GM19463 (cell line): Measurements from ENCODE around the gene KRTAP5-4.
"Not testable (repeated sequence)": the region's sequence is repeated elsewhere in the genome, so short reads cannot be mapped to it uniquely, and the experiment has no call there.

Experiments used
- ATAC-seq: cut with Tn5 transposase; IDR thresholded peaks from one replicate; pipeline ENCODE4 v1.9.1; 2021; ENCODE audit warnings: mild to moderate bottlenecking, moderate library complexity; ENCODE audit not compliant: unreplicated experiment

The KRTAP5-4 gene, protein sequence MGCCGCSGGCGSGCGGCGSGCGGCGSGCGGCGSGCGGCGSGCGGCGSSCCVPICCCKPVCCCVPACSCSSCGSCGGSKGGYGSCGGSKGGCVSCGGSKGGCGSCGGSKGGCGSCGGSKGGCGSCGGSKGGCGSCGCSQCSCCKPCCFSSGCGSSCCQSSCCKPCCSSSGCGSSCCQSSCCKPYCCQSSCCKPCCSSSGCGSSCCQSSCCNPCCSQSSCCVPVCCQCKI

DNA sequence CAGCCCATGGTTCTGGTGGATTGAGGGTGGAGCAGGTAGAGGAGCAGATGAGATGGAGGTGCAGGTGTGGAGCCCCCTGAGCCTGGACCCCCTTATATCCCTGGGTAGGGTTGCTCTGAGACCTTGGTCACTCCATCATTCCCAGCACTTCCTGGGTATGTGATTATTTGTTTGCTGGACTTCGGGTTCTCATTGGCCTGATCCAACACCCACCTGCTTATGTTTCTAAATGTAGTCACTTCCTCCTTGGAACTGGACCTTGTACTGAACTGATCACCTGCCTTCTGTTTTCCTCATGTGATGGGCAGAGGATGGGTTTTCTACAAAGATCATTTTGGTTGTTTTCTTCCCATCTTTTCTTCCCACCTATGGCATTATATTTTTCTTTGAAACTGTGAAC, at the start of gene KRTAP5-4:
TSS of gene KRTAP5-4 (minus strand) at position 53 of the 400 bp plus-strand sequence. CDS start at position 8, 45 bp downstream.
- no peak for ATAC-seq

DNA sequence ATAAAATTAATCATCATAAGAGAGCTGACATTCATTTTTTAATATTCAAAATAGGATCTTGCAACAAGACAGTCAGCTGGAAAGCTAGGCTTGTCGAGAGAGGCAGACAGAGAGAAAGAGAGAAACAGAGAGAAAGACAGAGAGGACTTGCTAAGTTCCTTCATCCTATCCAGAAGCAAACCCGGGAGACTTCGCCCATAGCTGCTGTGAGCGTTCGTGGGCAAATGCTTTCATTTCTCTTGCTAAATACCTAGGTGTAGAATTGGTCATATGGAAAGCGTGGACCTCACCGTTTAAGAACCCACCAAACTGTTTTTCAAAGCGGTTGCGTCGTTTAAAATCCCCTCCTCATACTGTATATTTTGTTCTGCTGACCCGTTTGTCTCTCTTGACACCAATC, 49.7 kb upstream of the KRTAP5-4 start:
- no peak for ATAC-seq

DNA sequence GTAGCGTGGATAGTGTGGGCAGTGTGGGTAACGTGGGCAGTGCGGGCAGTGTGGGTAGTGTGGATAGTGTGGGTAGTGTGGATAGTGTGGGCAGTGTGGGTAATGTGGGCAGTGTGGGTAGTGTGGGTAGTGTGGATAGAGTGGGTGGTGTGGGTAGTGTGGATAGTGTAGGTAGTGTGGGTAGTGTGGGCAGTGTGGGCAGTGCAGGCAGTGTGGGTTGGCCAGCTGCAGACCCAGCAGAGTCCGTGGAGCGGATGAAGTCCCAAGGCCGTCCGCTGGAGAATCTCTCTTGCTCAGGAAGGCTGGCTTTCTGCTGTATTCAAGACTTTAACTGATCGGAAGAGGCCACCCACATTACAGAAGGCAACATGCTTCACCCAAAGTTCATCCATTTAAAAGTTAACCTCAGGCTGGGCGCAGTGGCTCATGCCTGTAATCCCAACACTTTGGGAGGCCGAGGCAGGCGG, 49.0 kb upstream of the KRTAP5-4 start:
- ATAC-seq, result no peak

DNA sequence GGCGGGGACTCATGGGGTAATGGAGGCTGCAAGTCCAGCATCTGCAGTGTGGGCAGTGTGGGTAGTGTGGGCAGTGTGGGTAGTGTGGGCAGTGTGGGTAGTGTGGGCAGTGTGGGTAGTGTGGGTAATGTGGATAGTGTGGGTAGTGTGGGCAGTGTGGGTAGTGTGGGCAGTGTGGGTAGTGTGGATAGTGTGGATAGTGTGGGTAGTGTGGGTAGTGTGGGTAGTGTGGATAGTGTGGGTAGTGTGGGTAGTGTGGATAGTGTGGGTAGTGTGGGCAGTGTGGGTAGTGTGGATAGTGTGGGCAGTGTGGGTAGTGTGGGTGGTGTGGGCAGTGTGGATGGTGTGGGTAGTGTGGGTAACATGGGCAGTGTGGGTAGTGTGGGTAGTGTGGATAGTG, 48.5 kb upstream of the KRTAP5-4 start:
- not testable (repeated sequence) for ATAC-seq

DNA sequence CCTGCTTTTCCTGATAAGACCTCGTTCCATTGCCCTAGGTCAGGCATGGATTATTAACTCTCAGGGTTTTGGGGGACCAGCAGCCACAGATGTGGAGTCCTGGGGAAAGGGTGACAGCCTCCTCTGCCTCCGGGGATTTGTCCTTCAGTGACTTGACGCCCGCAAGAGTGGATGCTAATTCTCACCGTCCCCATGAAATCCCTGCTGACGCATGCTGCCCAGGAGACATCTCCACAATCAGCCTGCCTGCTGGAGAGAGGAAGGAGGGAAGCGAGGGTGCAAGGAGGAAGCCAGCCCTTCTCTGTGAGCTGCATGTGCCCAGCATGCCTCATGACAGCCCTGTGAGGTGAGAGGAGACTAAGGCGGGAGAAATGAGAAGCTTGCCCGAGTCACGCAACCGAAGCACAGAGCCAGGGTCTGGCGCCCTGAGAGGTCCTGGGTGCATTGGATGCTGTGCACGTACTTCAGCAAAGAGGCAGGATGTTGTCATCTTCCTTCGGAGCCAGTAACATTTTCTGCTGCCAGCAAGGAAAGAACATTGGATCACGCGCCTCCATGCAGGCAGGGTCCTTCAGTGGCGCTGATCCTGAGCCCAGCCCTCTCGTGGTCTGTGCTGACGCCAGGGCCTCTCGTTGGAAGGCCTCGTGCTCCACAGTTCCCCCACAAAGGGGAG, 47.7 kb upstream of the KRTAP5-4 start:
- no peak for ATAC-seq

DNA sequence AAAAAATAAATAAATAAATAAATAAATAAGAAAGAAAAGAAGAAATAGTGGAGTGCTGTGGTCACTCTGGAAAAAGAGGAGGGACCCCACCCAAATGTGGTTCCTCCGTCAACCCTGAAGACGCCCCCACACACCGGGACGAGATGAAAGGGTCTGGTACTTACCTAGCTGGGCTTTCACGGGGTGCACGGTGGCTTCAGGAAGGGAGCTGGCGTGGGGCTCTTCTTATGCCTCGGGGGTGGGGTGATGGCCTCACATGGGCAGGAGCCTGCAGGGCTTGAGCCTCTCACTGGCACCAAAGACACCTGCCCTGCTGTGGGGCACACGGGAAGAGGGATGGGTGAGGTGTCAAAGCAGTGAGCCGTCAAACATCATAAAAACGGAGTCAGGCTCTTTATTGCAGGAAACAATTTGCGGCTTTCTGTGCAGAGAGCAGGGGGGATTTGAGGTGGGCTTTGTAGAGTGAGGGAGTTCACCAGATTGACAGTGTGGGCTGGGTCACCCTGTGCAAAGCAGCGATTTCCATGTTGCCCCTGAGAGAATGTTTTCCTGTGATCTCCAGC, 47.1 kb upstream of the KRTAP5-4 start:
- no peak for ATAC-seq

- ATAC-seq, result no peak
These were observed 46.0 kb upstream of the KRTAP5-4 start for GRCh38 chr11:1667906-1668305.

DNA sequence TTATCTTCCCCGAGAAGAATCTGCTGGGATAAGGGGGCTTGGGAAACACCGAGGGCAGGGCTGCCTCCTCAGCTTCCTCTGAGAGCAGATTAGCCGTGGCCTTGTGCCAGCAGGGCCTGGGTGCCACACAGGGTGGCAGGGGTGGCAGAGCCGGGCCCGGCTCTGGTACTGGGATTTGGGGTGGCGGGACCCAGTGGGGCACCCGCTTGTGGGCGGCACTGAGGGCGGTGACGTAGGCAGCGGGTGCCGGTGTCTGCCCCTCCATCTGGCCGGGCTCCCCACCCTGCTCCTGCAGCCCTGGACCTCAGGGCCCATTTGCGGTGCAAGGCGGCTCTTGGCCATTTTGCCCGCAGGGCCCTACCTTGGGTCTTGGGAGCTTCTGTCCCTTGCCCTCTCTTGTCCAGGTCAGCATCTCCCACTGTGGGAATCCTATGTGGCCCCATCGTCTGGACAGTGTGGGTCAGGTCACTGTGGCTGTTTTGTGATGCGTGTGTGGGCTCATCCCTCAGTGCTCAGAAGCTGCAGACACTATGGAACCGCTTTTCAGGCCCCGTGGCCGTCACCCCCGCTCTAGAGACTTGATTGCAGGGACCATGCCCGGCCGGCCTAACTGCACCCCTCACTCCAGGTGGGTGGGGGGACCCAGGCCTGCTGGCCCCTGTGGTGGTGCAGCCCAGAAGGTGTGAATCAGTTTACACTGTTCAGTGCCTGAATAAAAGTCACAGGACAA, 45.3 kb upstream of the KRTAP5-4 start:
- no peak for ATAC-seq

GRCh38 chr11:1665313-1665712, 43.4 kb upstream of the KRTAP5-4 start:
- no peak for ATAC-seq

DNA sequence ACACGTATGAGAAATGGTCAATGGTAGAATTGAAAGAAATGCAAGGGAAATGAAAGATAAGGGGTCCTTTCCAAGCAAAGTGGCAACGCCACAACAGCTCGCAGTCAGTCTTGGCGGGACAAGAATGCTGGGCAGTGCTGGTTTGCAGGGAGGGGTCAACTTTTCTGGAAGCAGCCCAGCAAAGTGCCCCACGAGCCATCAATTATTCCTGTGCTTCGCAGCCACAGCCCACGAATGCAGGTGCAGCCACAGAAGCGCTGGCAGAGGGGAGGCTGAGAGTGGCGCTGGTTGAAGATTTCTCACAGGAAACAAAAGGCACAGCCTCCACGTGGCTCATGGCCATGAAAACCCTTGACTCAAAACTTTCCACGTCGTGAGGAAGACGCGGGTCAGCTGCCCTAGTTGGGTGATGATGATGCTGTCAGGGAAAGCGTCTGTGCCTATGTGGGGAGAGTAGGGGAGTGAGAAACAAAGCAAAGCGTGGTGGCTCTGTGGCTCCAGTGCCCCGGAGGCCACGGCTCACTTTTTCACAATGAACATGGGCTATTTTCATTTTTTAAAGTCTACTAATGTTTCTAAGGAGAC, 40.9 kb upstream of the KRTAP5-4 start:
- ATAC-seq, result not testable (repeated sequence)

DNA sequence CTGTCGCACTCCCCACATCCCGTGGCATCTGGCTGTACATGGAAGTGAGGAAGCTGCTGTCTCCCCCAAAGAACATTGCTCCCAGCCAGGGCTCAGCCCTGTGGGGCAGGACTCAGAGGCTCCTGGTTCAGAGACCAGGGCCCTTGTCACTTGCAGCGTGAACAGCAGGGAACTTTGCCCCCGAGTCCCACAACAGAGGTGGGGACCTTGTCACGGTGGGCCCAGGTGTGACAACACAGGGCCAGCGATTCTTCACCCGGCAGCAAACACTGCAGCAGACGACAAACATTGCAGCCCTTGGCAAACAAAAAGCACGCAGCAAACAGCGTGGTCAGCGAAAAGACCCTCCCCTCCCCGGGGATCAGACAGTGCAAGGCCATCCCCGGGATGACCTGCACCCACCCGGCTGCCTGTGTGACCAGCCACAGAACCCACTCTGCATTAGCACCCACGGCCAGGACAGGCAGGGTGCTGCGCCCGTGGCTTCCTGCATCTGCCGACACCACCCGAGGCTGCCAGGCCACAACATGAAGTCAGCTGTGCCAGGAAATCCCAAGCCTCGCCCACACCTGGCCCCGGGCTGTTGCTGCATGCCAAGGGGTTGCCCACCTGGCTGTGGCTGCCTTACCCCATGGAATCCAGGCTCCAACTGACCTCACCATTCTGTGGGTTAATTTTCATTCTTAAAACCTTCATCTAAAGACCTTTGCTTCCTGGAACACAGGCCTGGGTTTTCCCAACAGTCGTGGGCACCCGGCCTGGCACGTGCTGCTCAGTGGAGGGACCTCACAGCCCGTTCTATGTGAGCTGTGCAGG, 39.7 kb upstream of the KRTAP5-4 start:
- not testable (repeated sequence) for ATAC-seq

DNA sequence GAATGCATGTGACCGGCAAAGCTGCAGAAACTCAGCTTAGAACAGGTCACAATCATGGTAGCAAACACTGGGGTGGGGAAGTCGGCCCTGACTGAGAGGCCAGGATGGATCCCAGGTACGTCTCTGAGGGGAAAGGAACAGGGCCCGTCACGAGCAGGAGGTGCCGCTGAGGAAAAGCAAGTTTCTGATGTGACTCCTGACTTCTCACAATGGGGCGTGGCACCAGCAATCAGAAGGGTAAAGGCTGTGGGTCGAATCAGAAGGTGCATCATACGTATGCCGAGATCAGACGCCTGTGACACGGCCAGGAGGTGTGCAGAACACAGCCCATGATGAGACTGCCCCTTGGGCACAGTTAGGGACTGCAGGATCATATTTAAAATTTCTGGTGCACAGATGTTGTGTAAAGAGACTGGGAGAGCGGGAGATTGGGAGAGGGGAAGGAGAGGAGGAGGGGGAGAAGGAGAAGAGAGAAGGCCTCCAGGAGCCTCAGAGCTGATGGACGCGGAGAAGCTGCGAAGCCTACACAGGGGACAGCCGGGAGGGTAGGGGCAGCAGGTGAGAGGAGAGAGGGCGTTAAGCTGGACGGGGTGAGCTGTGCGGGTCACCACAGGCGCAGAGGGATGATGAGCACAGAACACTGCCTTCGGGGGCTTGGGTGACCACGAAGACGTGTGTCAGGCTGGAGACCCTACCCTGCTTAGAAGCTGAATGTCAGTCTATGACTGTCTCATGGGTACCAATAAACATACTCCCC, 38.4 kb upstream of the KRTAP5-4 start:
- no peak for ATAC-seq

- no peak for ATAC-seq
These were observed 37.6 kb upstream of the KRTAP5-4 start for GRCh38 chr11:1659506-1659905.

DNA sequence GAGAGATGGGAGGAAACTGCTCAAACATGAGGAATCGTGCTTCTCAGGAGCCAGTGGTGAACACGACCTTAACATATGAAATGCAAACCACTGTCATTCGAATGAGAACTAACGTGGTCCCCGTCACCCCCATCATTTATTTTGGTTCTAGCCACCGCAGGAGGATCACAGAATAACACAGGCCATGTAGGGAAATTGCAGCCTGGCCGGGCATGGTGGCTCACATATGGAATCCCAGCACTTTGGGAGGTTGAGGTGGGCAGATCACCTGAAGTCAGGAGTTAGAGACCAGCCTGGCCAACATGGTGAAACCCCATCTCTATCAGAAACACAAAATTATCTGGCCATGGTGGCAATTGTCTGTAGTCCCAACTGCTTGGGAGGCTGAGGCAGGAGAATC, 34.7 kb upstream of the KRTAP5-4 start:
- no peak for ATAC-seq

DNA sequence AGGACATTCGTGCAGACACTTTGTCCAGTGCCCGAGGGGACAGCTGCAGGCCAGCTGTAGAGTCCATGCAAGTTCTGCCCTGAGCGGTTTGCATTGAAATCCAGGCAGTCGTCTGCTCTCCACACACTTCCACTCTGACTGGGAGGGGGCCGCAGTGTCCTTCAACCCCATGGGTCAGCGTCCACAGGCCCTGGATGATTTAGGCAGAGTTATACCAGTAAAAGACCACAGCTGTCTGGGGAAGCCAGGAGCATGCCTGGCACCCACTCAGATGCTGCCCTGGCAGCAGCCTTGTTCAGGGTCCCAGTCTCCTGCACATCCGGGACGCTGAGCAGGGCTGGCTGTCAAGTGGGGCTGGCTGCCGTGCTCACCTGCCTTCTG, 34.1 kb upstream of the KRTAP5-4 start:
- no peak for ATAC-seq

DNA sequence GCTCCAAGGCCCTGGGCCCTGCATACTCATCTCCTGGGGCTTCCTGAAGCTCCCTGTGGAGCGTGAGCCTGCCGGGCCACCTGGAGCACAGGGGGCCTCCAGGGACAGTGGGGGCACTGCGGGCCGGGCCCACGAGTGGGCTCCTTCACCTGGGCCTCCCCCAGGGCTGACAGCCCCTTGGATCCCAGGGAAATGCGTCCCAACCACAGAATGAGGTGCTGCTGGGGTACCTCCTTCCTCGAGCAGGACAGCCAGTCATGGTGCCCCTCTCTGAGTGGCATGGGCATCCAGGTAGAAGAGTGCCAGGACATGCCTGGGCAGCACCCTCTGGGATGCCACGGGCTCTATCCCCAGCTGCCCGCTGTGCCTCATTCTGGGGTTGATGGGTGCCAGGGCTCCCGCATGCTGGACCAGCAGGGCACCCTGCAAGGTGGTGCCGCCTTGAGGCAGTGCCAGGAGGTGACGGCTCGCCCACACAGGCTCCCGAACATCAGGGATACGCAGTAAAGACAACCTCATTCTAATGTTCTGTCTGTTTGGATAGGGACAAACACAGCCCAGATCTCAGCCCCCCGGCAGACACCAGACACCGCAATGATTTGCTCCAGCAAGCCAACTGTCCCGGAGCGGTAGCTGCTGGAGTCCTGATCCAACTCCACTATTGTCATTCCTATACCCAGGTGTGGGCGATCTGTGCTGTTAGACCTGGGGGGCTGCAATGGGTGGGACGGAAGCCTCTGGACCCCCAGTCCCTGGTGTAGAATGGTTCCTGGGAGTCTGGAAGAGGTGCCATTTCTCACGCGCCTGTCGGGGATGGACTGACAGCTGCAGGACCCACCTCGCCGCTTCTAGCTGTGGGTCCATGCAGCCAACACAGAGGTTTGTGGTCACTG, 33.5 kb upstream of the KRTAP5-4 start:
- no peak for ATAC-seq

GRCh38 chr11:1654388-1655167, 32.6 kb upstream of the KRTAP5-4 start:
- ATAC-seq, result no peak
